Adipocyte (in vitro differentiated cells): Measurements from ENCODE around the gene C1QTNF6.

Experiments
- DNase-seq: peaks from one replicate; pipeline ENCODE4 v3.0.0-alpha.2; 2015; ENCODE audit warnings: low read depth
- H3K27me3 ChIP-seq: replicated peaks from 2 replicates; pipeline ENCODE4 v1.7.0; 2013; ENCODE audit warnings: mild to moderate bottlenecking, low read length, moderate library complexity; ENCODE audit not compliant: control insufficient read depth, insufficient read depth
- H3K36me3 ChIP-seq: 2 replicates; pipeline ENCODE4 v1.7.0; 2013; ENCODE audit warnings: low read length, mild to moderate bottlenecking, moderate library complexity; ENCODE audit not compliant: control insufficient read depth, insufficient read depth, severe bottlenecking
- H3K4me1 ChIP-seq: 2 replicates; pipeline ENCODE4 v1.7.0; 2013; ENCODE audit warnings: mild to moderate bottlenecking, low read length, moderate library complexity; ENCODE audit not compliant: control insufficient read depth, insufficient read depth
- H3K4me3 ChIP-seq: 2 replicates; pipeline ENCODE4 v1.7.0; 2013; ENCODE audit warnings: mild to moderate bottlenecking, low read length, moderate library complexity
- H3K9ac ChIP-seq: 2 replicates; pipeline ENCODE4 v1.7.0; 2013; ENCODE audit warnings: mild to moderate bottlenecking, low read length, moderate library complexity
- H3K9me3 ChIP-seq: 2 replicates; pipeline ENCODE4 v1.7.0; 2013; ENCODE audit warnings: mild to moderate bottlenecking, low read length, moderate library complexity; ENCODE audit not compliant: control insufficient read depth

C1QTNF6 gene

DNA sequence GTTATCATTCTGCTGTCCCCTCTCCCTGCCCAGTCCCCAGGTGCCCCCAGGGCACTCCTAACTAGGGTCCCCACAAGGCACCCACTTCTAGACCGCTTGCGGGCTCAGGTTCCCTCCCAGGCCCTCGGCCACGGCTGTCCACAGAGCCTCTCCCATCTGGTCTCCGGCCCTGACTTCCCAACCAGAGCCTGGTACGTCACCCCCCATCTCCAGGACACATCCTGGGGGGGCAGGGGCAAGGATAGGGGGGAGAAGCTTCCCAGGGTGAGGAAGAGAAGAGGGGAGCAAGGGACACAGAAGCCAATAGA lies 23.8 kb upstream of the C1QTNF6 start:
- peak overlapping the region; percentile 25 for H3K9ac ChIP-seq
- no peaks in the 10 kb centered on the region for H3K36me3 ChIP-seq
- peaks cover 13% of the 10 kb centered on the region for H3K4me1 ChIP-seq
- H3K27me3 ChIP-seq, result peaks cover 55% of the 10 kb centered on the region
- no peak for DNase-seq
- no peaks in the 10 kb centered on the region for H3K9me3 ChIP-seq
- H3K4me3 ChIP-seq, result no peak overlapping the region

GRCh38 chr22:37211075-37211865 lies 23.2 kb upstream of the C1QTNF6 start:
- Histone ChIP-seq H3K27me3 (peaks cover 49% of the 10 kb centered on the region), H3K4me3 (no peak overlapping the region), H3K36me3 (no peaks in the 10 kb centered on the region), H3K9ac (peak overlapping the region; percentile 25), H3K9me3 (no peaks in the 10 kb centered on the region), H3K4me1 (peaks cover 13% of the 10 kb centered on the region)
- DNase-seq, result no peak

DNA sequence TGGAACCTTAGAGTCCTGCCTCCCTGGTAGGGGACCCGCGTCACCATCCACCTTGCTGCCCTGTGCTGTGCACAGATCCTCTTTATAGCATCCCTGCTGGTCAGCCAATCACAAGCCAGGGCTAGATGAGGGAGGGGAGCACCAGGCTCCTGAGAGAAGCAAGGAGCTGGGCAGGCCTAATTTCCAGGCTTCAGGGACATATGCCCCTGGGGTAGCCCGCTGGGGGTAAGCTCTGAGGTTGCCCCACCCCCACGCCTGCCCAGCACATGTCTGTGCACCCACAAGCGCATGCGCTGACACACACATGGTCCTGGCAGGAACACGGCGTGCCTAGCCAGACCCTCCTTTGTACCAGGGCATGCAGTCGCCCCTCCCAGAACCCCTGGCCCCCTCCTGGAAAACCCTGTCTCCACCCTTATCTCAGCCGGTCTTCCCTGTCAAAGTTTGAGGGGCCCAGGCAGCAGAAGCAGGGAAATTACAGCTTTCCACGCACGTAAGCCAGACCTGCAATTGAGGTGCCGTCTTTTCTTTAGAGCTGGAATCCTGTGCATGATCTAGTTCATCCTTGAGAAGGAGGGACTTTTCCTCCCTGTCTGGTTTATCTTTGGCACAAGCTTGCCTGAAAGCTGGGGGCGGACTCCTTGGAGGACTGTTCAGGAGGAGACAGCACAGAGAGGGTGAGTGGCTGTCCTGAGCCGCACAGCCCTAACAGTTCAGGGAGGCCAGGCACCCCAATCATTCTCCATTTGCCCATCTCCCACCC lies 22.2 kb upstream of the C1QTNF6 start:
- H3K4me3 ChIP-seq, result no peak overlapping the region
- no peak for DNase-seq
- H3K27me3 ChIP-seq, result peaks cover 52% of the 10 kb centered on the region
- no peak overlapping the region for H3K9ac ChIP-seq
- H3K9me3 ChIP-seq, result no peaks in the 10 kb centered on the region
- H3K4me1 ChIP-seq, result peaks cover 13% of the 10 kb centered on the region
- H3K36me3 ChIP-seq, result no peaks in the 10 kb centered on the region

GRCh38 chr22:37209140-37209845 lies 21.2 kb upstream of the C1QTNF6 start:
- no peak overlapping the region for H3K4me3 ChIP-seq

GRCh38 chr22:37208401-37209139 lies 20.5 kb upstream of the C1QTNF6 start:
- Histone ChIP-seq H3K27me3 (peaks cover 41% of the 10 kb centered on the region), H3K36me3 (no peaks in the 10 kb centered on the region), H3K4me1 (peaks cover 12% of the 10 kb centered on the region), H3K4me3 (no peak overlapping the region), H3K9ac (no peak overlapping the region), H3K9me3 (no peaks in the 10 kb centered on the region)
- DNase-seq, result no peak

More at GRCh38 chr22:37209140-37209845, 21.2 kb upstream of the C1QTNF6 start:
- peaks cover 44% of the 10 kb centered on the region for H3K27me3 ChIP-seq
- DNase-seq, result no peak
- H3K36me3 ChIP-seq, result no peaks in the 10 kb centered on the region
- no peaks in the 10 kb centered on the region for H3K9me3 ChIP-seq
- H3K4me1 ChIP-seq, result peaks cover 13% of the 10 kb centered on the region
- H3K9ac ChIP-seq, result no peak overlapping the region

GRCh38 chr22:37207981-37208380 lies 19.9 kb upstream of the C1QTNF6 start:
- DNase-seq, result no peak
- Histone ChIP-seq H3K4me1 (peaks cover 6% of the 10 kb centered on the region), H3K27me3 (peaks cover 35% of the 10 kb centered on the region), H3K4me3 (no peak overlapping the region), H3K9ac (no peak overlapping the region), H3K36me3 (no peaks in the 10 kb centered on the region), H3K9me3 (no peaks in the 10 kb centered on the region)

DNA sequence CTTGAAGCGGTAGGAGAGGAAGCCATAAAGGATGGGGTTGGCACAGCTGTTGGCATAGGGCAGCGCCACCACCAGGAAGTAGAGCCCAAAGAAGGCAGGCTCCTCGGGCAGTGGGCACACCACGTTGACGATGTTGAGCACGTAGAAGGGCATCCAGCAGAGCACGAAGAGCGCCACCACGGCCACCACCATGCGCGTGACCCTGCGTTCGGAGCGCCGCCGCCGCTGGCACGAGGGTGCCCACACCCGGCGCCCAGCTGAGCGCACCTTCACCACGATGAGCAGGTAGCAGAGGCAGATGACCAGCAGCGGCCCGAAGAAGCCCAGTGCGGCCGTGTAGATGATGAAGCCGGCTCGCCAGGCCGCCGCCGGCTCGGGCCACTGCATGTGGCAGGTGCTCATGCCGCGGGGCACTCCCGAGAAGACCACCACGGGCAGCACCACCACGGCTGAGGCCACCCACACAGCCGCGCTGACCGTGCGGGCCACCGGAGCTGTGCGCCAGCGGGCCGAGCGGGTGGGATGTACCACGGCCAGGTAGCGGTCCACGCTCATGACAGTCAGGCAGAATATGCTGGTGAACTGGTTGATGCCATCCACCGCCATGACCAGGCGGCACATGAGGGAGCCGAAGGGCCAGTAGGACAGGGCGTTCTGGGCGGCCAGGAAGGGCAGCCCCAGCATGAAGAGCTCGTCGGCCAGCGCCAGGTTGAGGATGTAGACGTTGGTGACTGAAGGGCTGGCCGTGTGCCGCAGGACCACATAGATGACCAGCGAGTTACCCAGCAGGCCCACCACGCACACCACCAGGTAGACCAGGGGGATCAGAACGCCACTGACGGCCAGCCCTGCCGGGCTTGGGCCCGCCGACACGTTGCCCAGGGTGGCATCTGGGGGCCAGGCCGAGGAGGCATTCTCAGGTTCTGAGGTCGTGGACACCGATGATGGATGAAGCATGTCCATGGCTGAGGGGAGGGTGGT lies 19.1 kb upstream of the C1QTNF6 start:
- no peak for DNase-seq
- H3K4me3 ChIP-seq, result no peak overlapping the region
- peaks cover 34% of the 10 kb centered on the region for H3K27me3 ChIP-seq
- no peaks in the 10 kb centered on the region for H3K4me1 ChIP-seq
- no peaks in the 10 kb centered on the region for H3K9me3 ChIP-seq
- no peaks in the 10 kb centered on the region for H3K36me3 ChIP-seq
- H3K9ac ChIP-seq, result no peak overlapping the region

GRCh38 chr22:37206118-37206840 lies 18.2 kb upstream of the C1QTNF6 start:
- H3K9ac ChIP-seq, result no peak overlapping the region
- no peaks in the 10 kb centered on the region for H3K36me3 ChIP-seq
- no peak overlapping the region for H3K4me3 ChIP-seq
- H3K27me3 ChIP-seq, result peaks cover 32% of the 10 kb centered on the region
- no peaks in the 10 kb centered on the region for H3K9me3 ChIP-seq
- H3K4me1 ChIP-seq, result no peaks in the 10 kb centered on the region
- no peak for DNase-seq

DNA sequence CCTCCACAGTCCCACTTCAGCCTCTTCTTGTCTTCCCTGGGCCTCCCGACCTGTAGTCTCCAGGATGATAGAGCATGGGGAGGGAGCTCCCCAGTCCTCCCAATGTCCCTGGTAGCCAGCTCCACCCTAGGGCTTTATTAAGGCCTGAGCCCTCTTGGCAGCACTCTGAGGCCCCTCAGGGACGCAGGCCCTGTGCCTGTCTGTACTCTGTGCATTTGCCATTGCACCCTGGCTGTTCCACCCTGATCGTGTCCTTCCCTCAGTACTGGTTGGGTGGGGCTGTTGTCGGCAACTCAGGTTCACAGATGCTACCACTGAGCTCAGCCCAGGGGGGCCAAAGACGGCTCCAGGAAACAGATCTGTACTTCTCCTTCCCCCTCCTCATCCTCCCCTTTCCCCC lies 17.0 kb upstream of the C1QTNF6 start:
- no peak for DNase-seq
- Histone ChIP-seq H3K4me1 (no peaks in the 10 kb centered on the region), H3K4me3 (no peak overlapping the region), H3K36me3 (no peaks in the 10 kb centered on the region), H3K9me3 (no peaks in the 10 kb centered on the region), H3K9ac (no peak overlapping the region), H3K27me3 (peaks cover 20% of the 10 kb centered on the region)
